Placental epithelial cell (primary cell): ENCODE data around the gene FAM209A. TPM values are rescaled to one million over a fixed set of nuclear protein-coding genes. Genes with fewer than 3 reads are reported as not detected.

ENCODE experiments used
- total RNA-seq: library from RNA; depleted of rRNA; stranded (reverse); fragments of >200 nt; gene quantifications from 2 replicates; pipeline ENCODE4 v1.2.3, GENCODE V29; 2012

The FAM209A gene, protein sequence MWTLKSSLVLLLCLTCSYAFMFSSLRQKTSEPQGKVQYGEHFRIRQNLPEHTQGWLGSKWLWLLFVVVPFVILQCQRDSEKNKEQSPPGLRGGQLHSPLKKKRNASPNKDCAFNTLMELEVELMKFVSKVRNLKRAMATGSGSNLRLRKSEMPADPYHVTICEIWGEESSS
- total RNA-seq = 0.33 and 0.79 TPM in 2 replicates

DNA sequence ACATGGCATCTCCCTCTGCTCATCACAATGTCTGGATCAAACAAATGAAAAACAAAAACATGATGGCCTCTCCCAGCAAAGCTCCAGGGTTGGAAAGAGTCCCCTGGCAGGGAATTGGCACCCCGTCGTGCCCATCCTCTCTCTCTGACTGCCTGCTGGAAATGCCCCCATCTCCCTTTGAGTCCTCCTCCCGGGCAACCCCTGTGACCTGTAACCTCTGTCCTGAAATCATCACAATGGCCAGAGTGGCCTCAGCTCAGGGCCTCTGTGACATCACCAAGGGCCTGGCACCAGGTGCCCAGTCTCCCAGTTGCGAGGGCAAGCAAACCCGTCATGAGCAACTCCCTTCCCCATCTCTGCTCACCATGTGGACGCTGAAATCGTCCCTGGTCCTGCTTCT, at the start of gene FAM209A:
TSS of gene FAM209A (plus strand) at position 301 of the 400 bp plus-strand sequence. CDS start at position 366, 65 bp downstream.

DNA sequence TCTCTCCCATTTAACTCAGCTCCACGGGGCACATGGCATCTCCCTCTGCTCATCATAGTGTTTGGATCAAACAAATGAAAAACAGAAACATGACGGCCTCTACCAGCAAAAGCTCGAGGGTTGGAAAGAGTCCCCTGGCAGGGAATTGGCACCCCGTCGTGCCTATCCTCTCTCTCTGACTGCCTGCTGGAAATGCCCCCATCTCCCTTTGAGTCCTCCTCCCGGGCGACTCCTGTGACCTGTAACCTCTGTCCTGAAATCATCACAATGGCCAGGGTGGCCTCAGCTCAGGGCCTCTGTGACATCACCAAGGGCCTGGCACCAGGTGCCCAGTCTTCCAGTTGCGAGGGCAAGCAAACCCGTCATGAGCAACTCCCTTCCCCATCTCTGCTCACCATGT, 8.4 kb downstream of the FAM209A start, which contains the start of gene FAM209B:
TSS of gene FAM209B (plus strand) at position 301 of the 400 bp plus-strand sequence. CDS start at position 397, 96 bp downstream.

Other genes starting within 250 kb of the FAM209A start
- gene FAM210B, start 165.8 kb upstream of the FAM209A start, total RNA-seq = 37.3 and 38.1 TPM in 2 replicates
- 8.6 and 20.0 TPM in 2 replicates for gene AURKA, start 132.5 kb upstream of the FAM209A start, total RNA-seq
- 32.2 and 36.1 TPM in 2 replicates for gene CSTF1, start 132.1 kb upstream of the FAM209A start, total RNA-seq
- gene CASS4, start 112.5 kb upstream of the FAM209A start, total RNA-seq = under 0.01 and 1.5 TPM in 2 replicates
- gene RTF2, start 56.1 kb upstream of the FAM209A start, total RNA-seq = 55.0 and 68.0 TPM in 2 replicates
- gene FAM209B, start 8.5 kb downstream of the FAM209A start, total RNA-seq = not detected in 2 replicates
- gene TFAP2C, start 104.6 kb downstream of the FAM209A start, total RNA-seq = 39.7 and 46.0 TPM in 2 replicates